Neural cell (in vitro differentiated cells): ENCODE results near the gene GDPD2. TPM values are rescaled to one million over a fixed set of nuclear protein-coding genes. Genes with fewer than 3 reads are reported as not detected.

Experiments
- H2AFZ ChIP-seq: fragments of 200-600, 300-800 bp; sonication (generic), shearing (Covaris generic); 2 replicates; pipeline ENCODE4 v1.6.0; 2014; ENCODE audit warnings: low read depth, mild to moderate bottlenecking, antibody characterized with exemption, low read length, moderate library complexity
- H3F3A ChIP-seq: fragments of 200-600 bp; shearing (Covaris generic); 2 replicates; pipeline ENCODE4 v1.6.1; 2016; ENCODE audit warnings: mild to moderate bottlenecking, moderate library complexity, mixed read lengths, antibody characterized with exemption, low read length; ENCODE audit not compliant: insufficient read depth, poor library complexity, severe bottlenecking
- H3K27ac ChIP-seq: fragments of 200-600, 300-800 bp; sonication (generic), shearing (Covaris generic); 2 replicates; pipeline ENCODE4 v1.5.1; 2014; ENCODE audit warnings: mild to moderate bottlenecking, low read length, moderate library complexity
- H3K27me3 ChIP-seq: fragments of 300-800, 200-600 bp; sonication (generic), shearing (Covaris generic); 2 replicates; pipeline ENCODE4 v1.6.0; 2014; ENCODE audit warnings: mild to moderate bottlenecking, low read depth, low read length, moderate library complexity; ENCODE audit not compliant: insufficient read depth
- H3K36me3 ChIP-seq: fragments of 300-800, 200-600 bp; sonication (generic), shearing (Covaris generic); 2 replicates; pipeline ENCODE4 v1.5.1; 2014; ENCODE audit warnings: mild to moderate bottlenecking, antibody characterized with exemption, low read length, moderate library complexity; ENCODE audit not compliant: insufficient read depth
- H3K4me2 ChIP-seq: fragments of 300-800, 200-600 bp; sonication (generic), shearing (Covaris generic); 2 replicates; pipeline ENCODE4 v1.6.0; 2014; ENCODE audit warnings: mild to moderate bottlenecking, low read length
- H3K4me3 ChIP-seq: fragments of 300-800, 200-600 bp; sonication (generic), shearing (Covaris generic); 2 replicates; pipeline ENCODE4 v1.5.1; 2014; ENCODE audit warnings: mild to moderate bottlenecking, low read length, moderate library complexity
- H3K79me2 ChIP-seq: fragments of 200-600 bp; shearing (Covaris generic); replicated peaks from 2 replicates; pipeline ENCODE4 v1.6.0; 2014; ENCODE audit warnings: mild to moderate bottlenecking, low read length, moderate library complexity; ENCODE audit not compliant: insufficient read depth
- H3K9ac ChIP-seq: fragments of 300-800, 200-600 bp; sonication (generic), shearing (Covaris generic); 2 replicates; pipeline ENCODE4 v1.6.1; 2016; ENCODE audit warnings: mild to moderate bottlenecking, low read length, mixed read lengths
- H3K9me2 ChIP-seq: fragments of 200-600 bp; shearing (Covaris generic); 2 replicates; pipeline ENCODE4 v1.6.1; 2016; ENCODE audit warnings: mild to moderate bottlenecking, low read length, mixed read lengths; ENCODE audit not compliant: insufficient read depth
- H3K9me3 ChIP-seq: fragments of 200-600, 300-800 bp; sonication (generic), shearing (Covaris generic); 2 replicates; pipeline ENCODE4 v1.6.1; 2016; ENCODE audit warnings: mild to moderate bottlenecking, mixed run types, low read length, moderate library complexity, mixed read lengths
- H4K20me1 ChIP-seq: fragments of 200-600 bp; shearing (Covaris generic); 2 replicates; pipeline ENCODE4 v1.6.1; 2016; ENCODE audit warnings: mild to moderate bottlenecking, mixed run types; ENCODE audit not compliant: insufficient read depth
- EP300 ChIP-seq: fragments of 450-650 bp; conservative IDR thresholded peaks from 2 replicates; pipeline ENCODE4 v1.6.1; 2014; ENCODE audit warnings: antibody characterized with exemption, mild to moderate bottlenecking, moderate library complexity; ENCODE audit not compliant: poor library complexity, severe bottlenecking
- EZH2 ChIP-seq: fragments of 200-600, 300-800 bp; shearing (Covaris generic), sonication (generic); IDR thresholded peaks from 2 replicates; pipeline ENCODE4 v1.6.1; 2014; ENCODE audit warnings: antibody characterized with exemption, low read length, borderline replicate concordance, mild to moderate bottlenecking; ENCODE audit not compliant: insufficient read depth, poor library complexity, severe bottlenecking
- MXI1 ChIP-seq: fragments of 450-650 bp; conservative IDR thresholded peaks from 2 replicates; pipeline ENCODE4 v1.6.1; 2014; ENCODE audit warnings: antibody characterized with exemption, mild to moderate bottlenecking; ENCODE audit not compliant: poor library complexity, severe bottlenecking
- RAD21 ChIP-seq: fragments of 450-650 bp; conservative IDR thresholded peaks from 2 replicates; pipeline ENCODE4 v1.6.1; 2014; ENCODE audit warnings: antibody characterized with exemption, mild to moderate bottlenecking, moderate library complexity
- SMC3 ChIP-seq: fragments of 450-650 bp; conservative IDR thresholded peaks from 2 replicates; pipeline ENCODE4 v1.6.1; 2014; ENCODE audit warnings: antibody characterized with exemption, mild to moderate bottlenecking, moderate library complexity; ENCODE audit not compliant: poor library complexity
- TAF1 ChIP-seq: IDR thresholded peaks from 2 replicates; pipeline ENCODE4 v1.6.1; 2012; ENCODE audit warnings: low read depth
- polyA plus RNA-seq: library from polyadenylated mRNA; depleted of rRNA; stranded (reverse); fragments of >200 nt; gene quantifications from 2 replicates; pipeline ENCODE4 v1.2.3, GENCODE V29; 2014
- TF ChIP-seq, protein P1 (sequence below): fragments of 450-650 bp; IDR thresholded peaks from 2 replicates; pipeline ENCODE4 v1.5.1; 2014; ENCODE audit warnings: antibody characterized with exemption, mild to moderate bottlenecking, moderate library complexity; ENCODE audit not compliant: poor library complexity, severe bottlenecking

Gene GDPD2
- polyA plus RNA-seq, 1 donor from 2014 or later = not detected

DNA sequence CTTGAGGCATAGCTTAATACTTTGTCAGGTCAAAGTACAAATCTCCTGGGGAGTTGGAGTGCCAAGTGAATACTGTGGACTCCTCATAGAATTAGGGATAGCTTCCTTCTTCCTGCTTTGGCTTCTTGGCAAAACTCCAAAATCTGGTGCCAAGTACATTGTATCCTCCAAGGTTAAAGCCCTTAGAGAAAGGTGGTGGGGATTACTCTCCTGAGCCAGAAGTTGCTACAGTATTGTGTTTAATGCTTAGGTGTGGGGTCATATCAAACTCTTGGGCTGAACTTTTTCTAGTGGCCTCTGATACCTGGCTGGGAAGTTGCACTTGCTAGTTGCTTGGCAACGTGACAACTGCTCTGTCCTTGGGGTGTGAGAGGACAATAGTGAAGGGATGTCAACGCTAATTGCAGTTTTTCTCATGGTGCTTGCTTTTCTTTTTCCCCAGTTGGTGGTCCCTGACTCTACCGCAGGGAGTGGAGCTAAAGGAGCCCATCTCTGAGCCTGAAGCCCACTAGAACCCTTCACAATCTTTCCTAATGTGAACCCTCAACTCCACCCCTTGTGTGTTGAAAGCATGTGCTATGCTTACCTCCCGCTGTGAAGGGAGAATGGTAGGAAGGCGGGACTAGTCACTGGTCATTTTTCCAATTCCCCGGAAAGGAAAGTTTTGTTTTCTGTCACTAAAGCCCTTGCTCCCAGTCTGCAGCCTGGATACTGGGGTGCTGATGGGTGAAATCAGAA is 57.0 kb downstream of the GDPD2 start:
- no peaks in the 10 kb centered on the region for H3K36me3 ChIP-seq
- H3K9me3 ChIP-seq = no peaks in the 10 kb centered on the region
- no peaks in the 10 kb centered on the region for H3K27me3 ChIP-seq
- no peak overlapping the region for H3K27ac ChIP-seq
- H3F3A ChIP-seq = no peaks in the 10 kb centered on the region
- no peaks in the 10 kb centered on the region for H3K9me2 ChIP-seq
- TF ChIP-seq, protein P1, sequence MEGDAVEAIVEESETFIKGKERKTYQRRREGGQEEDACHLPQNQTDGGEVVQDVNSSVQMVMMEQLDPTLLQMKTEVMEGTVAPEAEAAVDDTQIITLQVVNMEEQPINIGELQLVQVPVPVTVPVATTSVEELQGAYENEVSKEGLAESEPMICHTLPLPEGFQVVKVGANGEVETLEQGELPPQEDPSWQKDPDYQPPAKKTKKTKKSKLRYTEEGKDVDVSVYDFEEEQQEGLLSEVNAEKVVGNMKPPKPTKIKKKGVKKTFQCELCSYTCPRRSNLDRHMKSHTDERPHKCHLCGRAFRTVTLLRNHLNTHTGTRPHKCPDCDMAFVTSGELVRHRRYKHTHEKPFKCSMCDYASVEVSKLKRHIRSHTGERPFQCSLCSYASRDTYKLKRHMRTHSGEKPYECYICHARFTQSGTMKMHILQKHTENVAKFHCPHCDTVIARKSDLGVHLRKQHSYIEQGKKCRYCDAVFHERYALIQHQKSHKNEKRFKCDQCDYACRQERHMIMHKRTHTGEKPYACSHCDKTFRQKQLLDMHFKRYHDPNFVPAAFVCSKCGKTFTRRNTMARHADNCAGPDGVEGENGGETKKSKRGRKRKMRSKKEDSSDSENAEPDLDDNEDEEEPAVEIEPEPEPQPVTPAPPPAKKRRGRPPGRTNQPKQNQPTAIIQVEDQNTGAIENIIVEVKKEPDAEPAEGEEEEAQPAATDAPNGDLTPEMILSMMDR = no peak
- TF ChIP-seq MXI1 (no peak), EP300 (no peak), TAF1 (no peak)
- H2AFZ ChIP-seq = no peak overlapping the region
- H3K79me2 ChIP-seq = peaks cover 11% of the 10 kb centered on the region
- no peak overlapping the region for H3K4me2 ChIP-seq
- no peak overlapping the region for H3K4me3 ChIP-seq
- no peaks in the 10 kb centered on the region for H4K20me1 ChIP-seq
- no peak overlapping the region for H3K9ac ChIP-seq

DNA sequence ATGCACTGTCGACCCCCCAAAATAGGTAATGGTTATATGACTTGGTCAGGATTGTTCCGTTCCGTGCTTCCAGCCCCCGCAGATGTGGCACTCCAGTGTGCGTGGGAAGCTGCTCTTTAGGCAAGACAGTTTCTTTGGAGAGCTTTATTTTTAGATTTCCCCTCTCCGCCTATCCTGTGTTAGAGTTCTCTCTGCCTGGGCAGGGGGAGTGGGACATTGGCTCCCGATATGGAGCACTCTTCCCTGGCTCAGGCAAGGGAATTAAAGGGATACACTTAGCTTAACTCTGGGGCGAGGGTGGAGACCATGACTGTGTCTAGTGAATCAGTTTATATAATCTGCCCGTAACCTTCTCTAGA is 57.5 kb downstream of the GDPD2 start:
- no peak for TF ChIP-seq EZH2
- H3K27ac ChIP-seq = no peak overlapping the region

DNA sequence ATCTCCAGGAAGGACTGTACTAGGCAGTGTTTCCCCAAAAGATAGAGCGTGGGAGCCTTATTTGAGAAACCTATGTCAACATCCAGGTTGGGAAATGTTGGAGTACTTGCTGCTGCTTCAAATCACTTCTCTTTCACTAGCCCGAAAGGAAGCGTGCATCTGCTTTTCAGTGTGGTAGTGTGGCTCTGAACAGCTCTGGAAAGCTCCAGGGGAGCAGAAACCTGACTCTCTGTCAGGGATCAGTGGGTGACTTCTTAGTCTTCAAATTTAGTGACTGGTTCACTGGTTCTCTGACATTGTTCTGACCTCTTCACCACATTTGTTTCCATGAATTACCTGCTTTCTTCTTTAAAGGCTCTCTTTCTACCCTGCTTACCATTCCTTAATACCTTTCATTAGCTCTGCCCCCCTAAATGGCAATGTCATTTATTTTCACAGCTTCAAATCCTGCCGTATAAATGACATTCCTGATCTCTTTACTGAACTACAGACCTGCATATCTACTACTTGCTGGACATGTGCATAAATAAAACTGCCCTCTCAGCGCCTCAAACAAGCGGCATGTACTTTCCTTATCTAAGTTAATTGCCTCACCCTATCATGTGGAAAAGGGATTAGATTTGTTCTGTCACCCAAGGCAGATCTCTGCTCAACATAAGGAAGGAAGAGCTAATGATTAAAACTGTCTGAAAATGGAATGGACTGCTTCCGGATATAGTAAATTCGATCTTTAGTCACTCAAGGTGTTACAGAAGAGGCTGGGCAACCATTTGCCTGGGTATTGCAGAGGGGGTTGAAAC is 58.6 kb downstream of the GDPD2 start:
- Histone ChIP-seq H3K9me3 (no peaks in the 10 kb centered on the region), H3K79me2 (peaks cover 11% of the 10 kb centered on the region), H4K20me1 (no peaks in the 10 kb centered on the region), H3K27me3 (no peaks in the 10 kb centered on the region), H3K9ac (no peak overlapping the region), H2AFZ (no peak overlapping the region), H3F3A (no peaks in the 10 kb centered on the region), H3K36me3 (no peaks in the 10 kb centered on the region), H3K4me2 (no peak overlapping the region), H3K27ac (no peak overlapping the region), H3K9me2 (no peaks in the 10 kb centered on the region), H3K4me3 (no peak overlapping the region)
- TF ChIP-seq, protein P1 = no peak
- no peak for TF ChIP-seq SMC3
- no peak for TF ChIP-seq RAD21

More for the DNA sequence above, 57.5 kb downstream of the GDPD2 start:
- Histone ChIP-seq H3K9ac (no peak overlapping the region), H4K20me1 (no peaks in the 10 kb centered on the region), H3F3A (no peaks in the 10 kb centered on the region), H3K36me3 (no peaks in the 10 kb centered on the region), H2AFZ (no peak overlapping the region), H3K27me3 (no peaks in the 10 kb centered on the region), H3K9me3 (no peaks in the 10 kb centered on the region), H3K79me2 (peaks cover 11% of the 10 kb centered on the region), H3K9me2 (no peaks in the 10 kb centered on the region), H3K4me3 (no peak overlapping the region), H3K4me2 (no peak overlapping the region)
